Limb (tissue), 2 donors: ENCODE results near the gene ATP10A.
"Not testable (repeated sequence)": the region's sequence is repeated elsewhere in the genome, so short reads cannot be mapped to it uniquely, and the experiment has no call there.

Experiments used
- DNase-seq, 2 donors: peaks; one replicate each; pipeline ENCODE4 v3.0.0-alpha.2; 2016; ENCODE audit errors: extremely low spot score in 2 of 2

The ATP10A gene

GRCh38 chr15:25664761-25665160, 198.4 kb downstream of the ATP10A start:
- DNase-seq: no peak

DNA sequence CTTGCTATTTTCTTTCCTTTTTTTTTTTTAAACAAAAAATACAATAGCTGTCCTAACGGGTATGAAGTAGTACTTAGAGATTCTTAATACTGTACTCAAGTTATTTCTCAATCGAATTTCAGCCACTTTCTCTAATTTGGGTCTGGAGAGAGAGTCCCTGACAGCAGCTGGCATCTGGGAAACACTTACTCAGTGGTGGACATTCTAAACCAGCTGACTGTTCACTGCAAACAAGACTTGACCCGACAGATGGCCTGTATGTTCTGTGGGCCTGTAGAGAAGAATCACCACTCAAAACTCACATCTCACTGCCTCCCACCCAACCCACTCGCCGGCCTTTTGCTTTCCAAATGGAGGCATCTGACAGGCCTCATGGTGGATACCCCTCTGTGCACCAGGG, 199.6 kb downstream of the ATP10A start:
- no peak for DNase-seq

GRCh38 chr15:25661898-25662297, 201.2 kb downstream of the ATP10A start:
- DNase-seq: no peak

- no peak for DNase-seq
These were observed 203.9 kb downstream of the ATP10A start for GRCh38 chr15:25659251-25659650.

GRCh38 chr15:25658560-25658959, 204.6 kb downstream of the ATP10A start:
- no peak for DNase-seq

- DNase-seq: no peak
These were observed 207.7 kb downstream of the ATP10A start for GRCh38 chr15:25655207-25655948.

DNA sequence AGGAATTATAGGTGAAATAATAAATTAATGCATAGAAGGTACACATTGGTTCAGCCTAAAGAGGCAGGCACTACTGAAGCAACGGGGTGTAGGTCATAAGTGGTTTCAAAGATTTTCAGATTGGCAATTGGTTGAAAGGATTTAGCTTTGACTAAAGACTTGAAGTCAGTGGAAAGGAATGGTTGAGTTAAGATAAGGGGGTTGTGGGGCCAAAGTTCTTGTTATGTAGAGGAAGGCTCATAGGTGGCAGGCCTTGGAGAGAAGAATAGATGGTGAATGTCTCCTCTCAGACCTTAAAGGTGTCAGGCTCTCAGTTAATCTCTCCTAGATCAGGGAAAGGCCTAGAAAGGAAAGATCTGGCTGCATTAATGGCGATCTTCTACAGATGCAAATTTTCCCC, 209.8 kb downstream of the ATP10A start:
- DNase-seq: no peak

GRCh38 chr15:25652704-25653103, 210.4 kb downstream of the ATP10A start:
- no peak for DNase-seq

DNA sequence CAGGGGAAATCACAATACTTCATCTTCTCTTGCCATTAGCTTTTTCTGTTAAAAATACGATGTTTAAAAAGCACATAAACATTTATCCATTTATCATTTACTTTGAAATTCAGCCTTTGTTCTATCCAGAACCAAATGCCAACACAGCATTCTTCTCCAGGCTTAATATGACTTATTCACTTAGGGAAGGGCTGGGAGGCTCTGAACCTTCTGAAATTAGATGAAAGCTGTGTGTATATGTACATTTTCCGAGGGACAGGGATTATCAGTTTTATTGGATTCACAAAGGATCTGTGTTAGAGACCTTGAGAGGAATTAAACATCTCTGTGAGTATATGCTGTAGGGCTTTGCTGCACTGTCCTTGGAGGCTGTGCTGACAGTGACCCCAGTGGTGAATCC, 213.7 kb downstream of the ATP10A start:
- DNase-seq: no peak

DNA sequence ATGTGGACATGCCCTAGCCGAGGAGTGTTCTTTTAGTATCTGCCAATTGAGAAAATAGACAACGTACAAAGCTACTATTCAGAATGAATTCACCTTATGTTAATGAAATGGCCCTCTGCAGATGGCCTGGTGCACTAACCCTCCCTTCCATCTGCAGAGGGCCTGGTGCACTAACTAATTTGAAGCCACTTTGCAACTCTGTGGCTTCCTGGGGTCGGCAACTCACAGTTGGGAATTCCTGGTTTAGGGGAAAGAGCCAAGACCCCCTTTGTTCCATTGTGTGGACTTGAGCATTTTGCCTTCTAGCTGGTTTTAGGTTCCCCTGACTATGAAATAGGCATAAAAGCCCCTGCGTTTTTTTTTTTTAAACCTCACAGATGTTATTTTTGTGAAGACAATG, 220.0 kb downstream of the ATP10A start:
- DNase-seq: no peak

- DNase-seq: no peak
These were observed 221.4 kb downstream of the ATP10A start for GRCh38 chr15:25641762-25642161.

- no peak for DNase-seq
These were observed 221.8 kb downstream of the ATP10A start for GRCh38 chr15:25641361-25641760.

GRCh38 chr15:25640959-25641358, 222.2 kb downstream of the ATP10A start:
- DNase-seq: not testable (repeated sequence)

DNA sequence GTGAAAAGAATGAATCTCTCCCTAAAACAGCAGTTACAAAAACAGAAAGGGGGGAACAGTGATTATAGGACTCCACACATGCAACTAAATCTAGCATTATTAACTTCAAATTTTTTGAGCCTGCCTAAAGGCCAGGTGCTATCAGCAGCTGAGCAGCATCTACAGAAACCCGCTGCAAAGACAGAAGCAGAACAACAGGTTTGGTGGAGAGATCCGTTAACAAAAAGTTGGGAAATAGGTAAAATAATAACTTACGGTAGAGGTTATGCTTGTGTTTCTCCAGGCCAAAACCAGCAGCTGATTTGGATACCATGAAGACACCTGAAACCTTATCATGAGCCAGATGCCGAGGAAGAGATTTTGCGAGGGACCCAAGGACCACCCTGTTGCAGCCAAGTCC, 222.7 kb downstream of the ATP10A start:
- DNase-seq: no peak

GRCh38 chr15:25636486-25636885, 226.6 kb downstream of the ATP10A start:
- not testable (repeated sequence) for DNase-seq

DNA sequence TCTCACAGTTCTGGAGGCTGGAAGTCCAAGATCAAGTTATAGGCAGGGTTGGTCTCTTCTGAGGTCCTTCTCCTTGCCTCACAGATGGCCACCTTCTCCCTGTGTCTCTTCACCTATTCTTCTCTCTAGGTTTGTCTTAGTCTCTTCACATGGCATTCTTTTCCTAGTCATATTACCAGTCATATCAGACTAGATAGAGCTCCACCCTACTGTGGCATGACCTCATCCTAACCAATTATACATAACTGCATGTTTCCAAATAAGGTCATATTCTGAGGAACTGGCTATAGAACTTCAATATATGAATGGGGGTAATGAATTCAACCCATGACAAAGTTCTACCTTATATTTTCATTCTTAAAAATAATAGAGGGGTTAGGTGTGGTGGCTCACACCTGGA, 227.9 kb downstream of the ATP10A start:
- no peak for DNase-seq

GRCh38 chr15:25633862-25634261, 229.3 kb downstream of the ATP10A start:
- no peak for DNase-seq

DNA sequence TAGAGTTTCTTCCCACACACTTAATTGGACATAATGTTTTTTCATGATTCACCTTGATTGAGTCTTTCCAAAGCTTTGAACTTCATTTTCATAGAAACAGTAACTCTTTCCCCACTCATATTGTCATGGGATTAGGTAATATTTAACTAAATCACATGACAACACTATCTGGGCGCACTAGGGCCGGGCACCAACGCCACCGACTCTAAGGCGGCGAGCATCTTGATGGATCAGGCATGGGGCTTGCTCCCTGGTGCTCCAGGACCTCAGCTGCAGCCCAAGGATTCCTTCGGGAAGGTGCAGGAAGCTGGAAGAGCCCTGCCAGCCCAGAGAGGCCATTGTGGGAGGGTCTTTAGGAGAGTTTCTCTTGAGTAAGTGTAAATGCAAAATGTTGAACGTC, 231.2 kb downstream of the ATP10A start:
- DNase-seq: no peak
